CD1c-positive myeloid dendritic cell (primary cell): Measurements from ENCODE around the gene LENG1.

Experiments used
- DNase-seq: peaks from one replicate; pipeline ENCODE4 v3.0.0-alpha.2; 2016; ENCODE audit errors: extremely low spot score

LENG1 gene

DNA sequence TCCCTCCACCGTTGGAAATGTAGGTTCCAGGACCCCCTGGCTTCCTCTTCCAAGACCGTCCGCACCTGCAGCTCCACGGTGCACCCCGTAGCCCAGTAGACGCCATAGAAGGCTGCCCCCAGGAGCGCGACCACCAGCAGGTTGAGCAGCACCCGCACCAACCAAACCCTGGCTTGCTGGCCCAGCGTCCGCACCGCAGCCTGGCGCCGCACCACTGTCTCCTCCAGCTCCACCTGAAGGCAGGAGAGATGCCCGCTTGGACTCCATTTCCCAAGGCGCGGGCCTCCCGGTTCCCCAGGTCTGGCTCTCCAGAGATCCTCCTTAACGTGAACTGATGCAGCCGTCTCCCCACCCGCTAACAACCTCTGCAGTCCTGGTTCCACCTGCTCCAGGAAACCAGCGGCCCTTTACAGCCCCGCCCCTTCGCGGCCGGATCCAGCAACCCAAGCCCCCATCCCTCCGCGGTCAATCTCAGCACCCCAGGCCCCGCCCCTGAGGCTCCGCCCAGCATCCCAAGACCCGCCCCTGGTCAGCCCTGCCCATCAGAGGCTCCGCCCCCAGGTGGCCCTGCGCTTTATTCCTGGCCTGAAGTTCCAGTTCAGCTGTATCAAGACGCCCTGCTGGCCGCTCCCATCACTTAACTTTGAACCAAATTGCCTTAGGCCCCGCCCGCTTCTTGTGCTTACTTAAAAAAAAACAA is 5.0 kb upstream of the LENG1 start:
- DNase-seq, result peak; percentile 56

DNA sequence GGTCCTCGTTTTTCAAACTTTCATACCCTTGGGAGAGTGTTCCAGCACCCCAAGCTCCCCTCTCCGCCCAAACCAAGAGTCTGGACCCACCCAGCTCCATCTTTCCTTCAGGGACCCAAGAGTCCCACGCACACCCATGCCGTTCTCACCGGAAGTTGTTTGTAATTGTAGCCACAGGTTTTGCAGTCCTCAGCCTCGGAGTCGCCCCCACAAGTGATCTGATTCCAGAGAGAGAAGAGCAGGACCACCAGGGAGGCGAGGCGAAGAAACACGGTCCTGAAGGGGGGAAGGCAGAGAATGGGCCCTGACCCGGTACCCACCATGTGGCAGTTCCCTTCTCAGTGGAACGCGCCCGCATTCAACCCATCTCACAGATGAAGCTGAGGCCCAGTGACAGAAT is 3.4 kb upstream of the LENG1 start:
- DNase-seq, result no peak

DNA sequence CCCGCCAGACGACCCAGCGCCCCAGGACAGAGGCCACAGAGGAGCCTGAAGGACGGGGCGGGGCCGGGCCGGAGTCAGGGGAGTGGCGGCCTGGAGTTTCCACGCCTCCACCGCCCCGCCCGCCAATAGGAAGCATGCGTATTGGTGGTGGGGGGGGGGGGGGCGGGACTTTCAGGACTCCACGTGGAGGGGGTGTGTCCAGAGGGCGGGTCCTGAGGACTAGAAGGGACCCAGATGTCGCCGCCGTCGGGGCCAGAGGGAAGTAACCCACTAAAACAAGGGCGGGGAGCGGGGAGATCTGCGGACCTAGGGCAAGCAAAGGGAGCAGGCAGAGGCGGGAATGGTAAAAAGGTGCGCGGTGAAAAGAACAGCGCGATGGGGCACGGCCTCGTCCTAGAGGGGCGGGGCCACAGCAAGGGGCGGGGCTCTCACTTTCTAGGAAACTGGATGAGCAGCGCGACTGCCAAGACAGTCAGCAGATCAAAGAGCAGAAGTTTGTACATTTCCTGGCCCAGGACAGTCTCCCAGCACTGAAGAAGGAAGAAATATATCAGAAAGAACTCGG is 2.8 kb upstream of the LENG1 start:
- peak; percentile 91 for DNase-seq

DNA sequence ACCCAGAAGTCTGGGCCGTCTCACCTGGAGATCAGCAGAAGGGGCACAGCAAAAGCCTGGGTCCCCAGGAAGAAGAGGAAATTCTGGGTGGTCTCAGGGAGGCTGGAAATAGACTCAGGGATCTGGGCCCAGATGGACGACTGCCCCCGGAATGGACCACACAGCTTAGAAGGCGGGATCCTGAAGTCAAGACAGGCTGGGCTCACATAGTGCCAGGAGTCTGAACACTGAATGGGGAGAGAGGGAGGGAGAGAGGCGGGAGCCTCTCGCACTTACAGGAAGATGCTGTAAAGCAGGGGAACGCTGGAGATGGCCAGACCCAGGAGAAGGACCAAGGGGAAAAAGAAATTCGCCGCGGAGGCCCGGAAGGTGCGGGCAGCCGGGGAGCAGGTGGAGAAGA is 1.3 kb upstream of the LENG1 start:
- DNase-seq, result no peak

DNA sequence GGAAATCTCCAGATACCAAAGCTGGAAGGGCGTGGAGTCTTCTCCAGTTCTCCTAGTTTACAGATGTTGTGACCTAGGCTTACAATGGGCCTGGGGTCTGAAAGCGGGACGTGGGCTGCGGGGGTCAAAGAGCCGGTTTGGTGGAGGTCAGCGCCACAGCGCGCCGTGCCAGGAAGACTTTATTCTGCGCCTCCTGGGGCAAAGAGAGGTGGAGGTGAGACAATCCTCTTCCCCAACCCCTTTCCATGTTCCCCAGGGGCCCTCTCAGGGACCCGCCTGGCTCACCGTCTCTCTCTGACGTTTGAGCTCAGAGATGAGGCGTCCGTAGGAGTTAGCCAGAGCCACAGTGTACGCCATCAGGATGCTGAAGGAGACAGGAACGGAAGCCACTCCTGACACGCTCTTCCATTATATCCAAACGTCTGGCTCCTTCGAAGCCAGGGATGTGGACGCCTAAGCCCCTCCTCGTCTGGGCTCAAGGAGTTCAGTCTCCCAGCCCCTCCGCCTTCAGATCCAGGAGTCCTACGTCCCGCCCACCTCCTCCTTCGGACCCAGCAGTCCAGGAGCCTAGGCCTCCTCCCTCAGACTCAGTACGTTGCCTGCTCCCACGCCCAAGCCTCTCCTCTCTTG is 776 bp upstream of the LENG1 start:
- peak; percentile 16 for DNase-seq

DNA sequence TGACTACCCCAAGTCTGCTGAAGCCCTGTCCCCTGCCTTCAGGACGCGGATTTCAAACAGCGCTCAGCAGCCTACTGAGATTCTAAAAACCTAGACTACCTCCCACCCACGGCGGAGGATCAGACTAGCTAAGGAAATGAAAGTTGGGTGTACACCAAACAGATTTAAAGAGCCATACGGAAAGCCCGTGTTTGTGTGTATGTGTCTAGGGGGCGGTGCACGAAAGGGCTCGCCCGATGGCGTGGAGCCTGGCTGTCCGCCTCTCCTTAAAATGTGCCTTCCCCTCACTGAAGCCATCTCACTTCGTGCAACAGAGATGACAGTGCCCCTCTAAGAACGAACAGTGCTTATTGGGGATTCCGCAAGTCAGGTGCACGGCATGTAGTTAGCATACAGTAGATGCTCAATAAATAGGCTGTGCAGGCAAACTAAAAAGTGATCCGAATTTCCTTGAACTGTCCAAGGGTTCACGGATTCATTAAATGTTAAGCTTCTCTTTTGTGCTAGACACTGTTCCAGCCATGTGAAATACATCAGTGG is 639 bp downstream of the LENG1 start:
- DNase-seq, result peak; percentile 77

DNA sequence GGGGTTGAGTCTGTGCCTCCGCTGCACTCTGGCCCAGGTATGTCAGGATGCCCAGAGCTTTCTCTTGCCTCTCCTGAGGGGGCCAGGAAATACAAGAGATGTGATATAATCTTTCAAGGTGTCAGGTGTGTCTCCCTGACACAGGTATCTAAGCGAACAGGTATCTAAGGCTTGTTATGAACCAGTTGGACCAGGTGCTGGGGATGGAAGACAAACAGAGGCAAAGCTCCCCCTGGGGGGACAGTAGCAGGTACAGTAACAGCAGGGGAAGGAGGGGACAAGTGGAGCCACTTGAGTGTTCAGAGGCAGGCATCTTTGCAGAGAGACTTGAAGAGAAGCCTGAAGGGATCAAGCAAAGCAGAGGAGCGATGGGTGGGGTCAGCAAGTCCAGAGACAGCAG is 2.6 kb downstream of the LENG1 start:
- no peak for DNase-seq

DNA sequence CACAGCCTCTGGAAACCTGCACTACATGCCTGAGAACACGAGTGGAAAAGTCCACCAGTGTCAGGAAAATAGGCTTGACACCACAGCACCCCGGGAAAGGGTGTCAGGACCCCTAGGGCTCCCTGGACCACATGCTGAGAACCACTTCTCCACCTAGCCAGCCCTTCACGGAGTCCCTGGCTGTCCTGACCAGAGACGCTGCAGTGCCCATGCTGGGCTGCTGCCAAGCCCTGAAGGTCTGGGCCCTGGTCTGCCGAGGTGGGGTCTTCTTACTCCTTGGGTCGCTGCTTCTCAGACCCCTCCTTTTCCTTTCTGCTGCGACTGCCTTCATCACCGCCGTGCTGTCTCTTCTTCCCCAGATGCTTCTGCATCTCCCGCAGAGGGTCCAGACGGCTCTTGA is 3.0 kb downstream of the LENG1 start:
- no peak for DNase-seq

DNA sequence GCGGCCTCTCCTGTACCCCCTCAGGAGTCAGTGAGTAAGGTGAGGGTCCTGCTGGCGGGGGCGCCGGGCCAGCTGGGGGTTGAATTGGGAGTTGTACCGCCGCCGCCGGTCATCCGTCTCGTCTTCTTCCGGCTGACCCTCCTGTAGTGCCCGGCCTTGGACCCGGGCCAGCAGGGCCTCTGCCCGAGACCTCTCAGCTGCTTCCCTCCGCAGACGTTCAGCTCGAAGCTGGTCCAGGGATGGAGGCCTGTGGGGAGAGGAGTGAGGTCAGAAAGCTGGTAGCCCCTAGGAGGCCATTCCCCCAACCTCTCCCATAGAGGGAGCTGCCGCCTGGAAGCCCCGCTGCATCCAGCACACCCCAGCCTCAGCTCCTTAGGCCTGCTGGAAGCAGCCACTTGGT is 3.8 kb downstream of the LENG1 start:
- no peak for DNase-seq

DNA sequence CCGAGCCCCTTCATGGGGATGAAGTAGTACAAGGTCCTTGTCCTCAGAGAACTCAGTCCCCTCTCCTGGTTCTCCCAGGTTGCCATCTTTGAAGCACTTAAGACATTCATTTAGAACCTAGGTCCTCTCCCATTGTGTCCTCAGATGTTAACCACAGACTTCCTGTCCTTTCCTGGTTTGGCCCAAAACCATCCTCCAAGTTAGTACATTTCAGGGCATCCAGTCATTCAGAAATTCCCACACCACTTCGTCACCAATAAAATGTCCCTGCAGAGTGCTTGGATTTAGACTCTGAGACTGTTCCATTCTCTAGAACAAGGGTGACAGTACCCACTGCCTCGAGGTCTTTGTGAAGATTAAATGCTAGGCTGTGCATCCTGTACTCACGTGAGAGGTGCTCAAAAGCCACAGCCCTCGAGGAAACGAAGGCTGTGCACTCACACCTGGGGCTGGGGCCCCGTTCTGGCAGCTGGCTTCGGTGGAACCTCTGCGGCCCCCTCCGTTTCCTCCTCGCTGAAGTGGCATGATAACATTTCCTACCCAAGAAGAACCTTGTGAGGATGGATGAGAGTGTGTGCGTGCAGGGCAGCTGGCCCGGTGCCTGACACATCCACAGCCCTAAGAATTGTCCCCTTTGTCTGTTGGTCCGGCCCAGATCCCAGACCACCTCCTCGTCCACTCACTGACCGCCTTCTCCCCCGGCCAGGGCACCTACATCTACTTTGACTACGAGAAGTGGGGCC is 4.7 kb downstream of the LENG1 start:
- peak; percentile 28 for DNase-seq

DNA sequence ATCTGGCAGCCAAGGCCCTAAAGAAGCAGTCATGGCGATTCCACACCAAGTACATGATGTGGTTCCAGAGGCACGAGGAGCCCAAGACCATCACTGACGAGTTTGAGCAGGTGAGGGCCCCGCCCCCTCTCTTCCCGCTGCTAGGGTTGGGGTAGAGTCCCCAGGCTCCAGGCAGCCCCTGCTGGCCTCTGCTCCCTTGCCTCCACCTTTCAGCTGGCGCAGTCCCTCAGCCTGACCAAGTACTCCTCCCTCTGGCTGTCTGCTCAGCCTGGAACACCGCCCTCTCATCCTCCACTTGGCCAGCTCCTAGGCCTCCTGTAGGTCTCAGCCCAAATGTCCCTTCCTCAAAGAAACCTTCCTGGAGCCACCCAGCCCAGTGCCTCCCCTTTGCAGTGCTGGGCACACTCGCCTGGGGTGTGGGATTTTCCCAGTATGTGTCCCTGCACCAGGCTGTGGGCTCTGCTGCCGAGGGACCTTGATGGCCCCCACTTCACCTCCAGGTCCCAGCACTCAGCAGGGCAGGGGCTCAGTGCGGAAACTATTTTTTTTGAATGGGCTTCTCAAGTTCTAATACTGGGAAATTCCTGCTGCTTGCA is 5.7 kb downstream of the LENG1 start:
- DNase-seq, result no peak

DNA sequence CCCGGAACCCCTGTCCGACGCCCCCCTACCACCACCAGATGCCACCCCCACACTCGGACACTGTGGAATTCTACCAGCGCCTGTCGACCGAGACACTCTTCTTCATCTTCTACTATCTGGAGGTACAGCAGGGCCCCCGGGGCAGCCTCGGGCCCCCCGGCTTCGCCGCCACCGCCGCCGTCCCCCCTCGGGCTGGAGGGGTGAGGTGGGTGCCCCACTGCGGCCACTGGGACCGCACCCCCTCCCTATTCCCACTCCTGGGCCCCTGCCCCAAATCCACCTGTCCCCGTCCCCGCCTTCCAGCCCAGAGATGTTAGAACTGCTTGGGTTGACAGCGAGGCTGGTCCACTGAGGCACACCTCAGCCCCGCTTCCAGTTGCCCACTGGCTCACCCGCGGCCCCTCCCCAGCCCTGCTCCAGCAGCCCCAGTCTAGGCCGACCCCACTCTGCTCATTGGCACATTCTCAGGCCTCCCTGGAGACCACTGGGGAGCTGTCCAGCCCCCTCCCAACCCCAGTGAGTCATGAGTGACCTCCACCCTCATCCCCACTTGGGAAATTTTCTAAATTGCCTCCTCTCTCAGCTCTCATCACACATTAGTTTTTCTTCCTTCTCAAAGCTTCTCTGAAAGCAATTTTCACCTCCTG is 6.5 kb downstream of the LENG1 start:
- DNase-seq, result no peak

DNA sequence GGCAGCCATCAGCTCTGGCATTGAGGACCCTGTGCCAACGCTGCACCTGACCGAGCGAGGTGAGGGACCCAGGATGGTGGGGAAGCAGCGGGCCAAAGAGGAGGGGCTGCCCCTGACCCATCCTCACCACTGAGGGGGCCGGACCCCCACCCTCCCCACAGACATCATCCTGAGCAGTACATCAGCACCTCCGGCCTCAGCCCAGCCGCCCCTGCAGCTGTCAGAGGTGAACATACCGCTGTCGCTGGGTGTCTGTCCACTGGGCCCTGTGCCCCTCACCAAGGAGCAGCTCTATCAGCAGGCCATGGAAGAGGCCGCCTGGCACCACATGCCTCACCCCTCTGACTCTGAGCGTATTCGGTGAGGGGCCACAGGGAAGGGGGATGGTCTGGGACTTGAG is 7.3 kb downstream of the LENG1 start:
- DNase-seq, result no peak

DNA sequence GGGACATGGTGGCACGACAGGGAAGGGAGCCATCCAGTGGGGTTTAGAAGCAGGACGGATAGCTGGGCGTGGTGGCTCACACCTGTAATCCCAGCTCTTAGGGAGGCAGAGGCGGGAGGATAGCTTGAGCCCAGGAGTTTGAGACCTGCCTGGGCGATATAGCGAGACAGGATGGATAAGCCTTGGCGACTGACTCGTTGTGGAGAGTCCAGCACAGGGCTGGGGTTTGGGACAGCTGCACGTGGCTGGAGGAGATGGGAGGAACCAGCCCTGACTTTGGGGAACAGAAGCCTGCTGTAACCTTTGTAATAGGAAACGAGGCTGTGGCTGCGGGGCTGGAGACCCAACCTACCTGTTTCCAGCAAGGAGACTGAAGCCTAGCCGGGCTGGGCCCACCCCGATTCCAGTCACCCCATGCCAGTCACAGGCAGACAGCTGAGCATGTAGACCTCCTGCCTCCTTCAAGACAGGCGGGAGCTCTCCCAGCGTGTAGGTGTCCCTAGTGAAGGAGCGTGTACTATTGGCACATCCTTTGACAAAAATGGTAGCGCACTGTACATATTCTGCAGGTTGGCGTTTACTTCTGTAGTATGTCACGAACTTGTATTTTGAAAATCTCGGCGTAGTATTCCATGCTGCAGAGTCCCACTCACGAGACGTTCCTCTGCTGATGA is 8.0 kb downstream of the LENG1 start:
- no peak for DNase-seq

DNA sequence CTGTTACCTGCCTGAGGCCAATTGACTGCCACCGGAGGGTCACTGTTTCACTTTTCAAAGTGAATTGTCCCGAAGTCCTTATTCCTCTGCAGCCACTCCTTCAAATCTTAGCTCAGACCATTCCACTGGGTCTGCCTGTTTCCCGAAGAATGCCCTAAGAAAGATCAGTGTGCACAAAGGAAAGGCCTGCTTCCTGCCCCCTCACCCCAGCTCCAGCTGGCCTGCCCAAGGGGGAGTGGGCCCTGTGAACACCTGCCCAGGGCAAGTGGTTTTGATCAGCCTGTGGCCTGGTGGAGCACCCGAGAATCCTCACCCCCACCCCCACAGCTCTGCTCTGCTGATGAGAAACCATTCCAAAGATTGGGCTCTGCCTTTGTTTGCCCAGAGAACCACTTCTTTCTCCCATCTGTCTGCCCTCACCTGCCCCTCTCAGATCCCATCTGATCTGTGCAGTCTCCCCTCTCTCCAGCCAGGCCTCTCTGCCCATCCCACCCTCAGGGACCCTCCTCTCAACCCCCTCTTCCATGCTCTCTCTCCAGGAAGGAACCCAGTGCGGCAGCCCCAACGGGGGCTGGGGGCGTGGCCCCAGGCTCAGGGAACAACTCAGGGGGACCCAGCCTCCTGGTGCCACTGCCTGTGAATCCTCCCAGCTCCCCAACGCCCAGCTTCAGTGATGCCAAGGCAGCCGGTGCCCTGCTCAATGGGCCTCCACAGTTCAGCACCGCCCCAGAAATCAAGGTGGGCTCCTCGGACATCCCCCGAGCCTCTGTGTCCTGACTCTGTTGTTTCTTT is 10.3 kb downstream of the LENG1 start:
- DNase-seq, result no peak

DNA sequence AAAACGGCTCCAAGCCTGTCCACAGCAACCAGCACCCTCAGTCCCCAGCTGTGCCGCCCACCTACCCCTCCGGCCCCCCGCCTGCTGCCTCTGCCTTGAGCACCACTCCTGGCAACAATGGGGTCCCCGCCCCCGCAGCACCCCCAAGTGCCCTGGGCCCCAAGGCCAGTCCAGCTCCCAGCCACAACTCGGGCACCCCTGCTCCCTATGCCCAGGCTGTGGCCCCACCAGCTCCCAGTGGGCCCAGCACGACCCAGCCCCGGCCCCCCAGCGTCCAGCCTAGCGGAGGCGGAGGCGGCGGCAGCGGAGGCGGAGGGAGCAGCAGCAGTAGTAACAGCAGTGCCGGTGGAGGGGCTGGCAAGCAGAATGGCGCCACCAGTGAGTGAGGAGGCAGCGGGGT is 11.4 kb downstream of the LENG1 start:
- DNase-seq, result no peak

DNA sequence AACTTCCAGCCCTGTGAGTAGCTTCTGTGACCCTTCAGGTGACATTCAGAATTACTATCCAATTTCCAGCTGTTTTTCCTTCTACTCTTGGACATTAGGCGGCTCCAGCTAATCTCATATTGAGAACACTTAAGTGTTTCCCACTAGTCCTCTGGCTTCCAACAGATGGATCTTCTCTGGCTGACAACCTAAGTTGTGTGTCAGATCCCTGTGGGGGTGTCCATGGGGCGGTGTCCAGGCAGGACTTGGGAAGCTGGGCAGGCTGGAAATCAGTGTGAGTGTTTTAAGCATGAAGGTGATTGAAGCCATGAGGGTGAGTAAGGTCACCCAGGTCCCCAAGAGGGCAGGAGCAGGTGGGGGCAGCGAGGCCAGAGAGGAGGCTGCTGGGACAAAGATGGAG is 11.8 kb downstream of the LENG1 start:
- no peak for DNase-seq

DNA sequence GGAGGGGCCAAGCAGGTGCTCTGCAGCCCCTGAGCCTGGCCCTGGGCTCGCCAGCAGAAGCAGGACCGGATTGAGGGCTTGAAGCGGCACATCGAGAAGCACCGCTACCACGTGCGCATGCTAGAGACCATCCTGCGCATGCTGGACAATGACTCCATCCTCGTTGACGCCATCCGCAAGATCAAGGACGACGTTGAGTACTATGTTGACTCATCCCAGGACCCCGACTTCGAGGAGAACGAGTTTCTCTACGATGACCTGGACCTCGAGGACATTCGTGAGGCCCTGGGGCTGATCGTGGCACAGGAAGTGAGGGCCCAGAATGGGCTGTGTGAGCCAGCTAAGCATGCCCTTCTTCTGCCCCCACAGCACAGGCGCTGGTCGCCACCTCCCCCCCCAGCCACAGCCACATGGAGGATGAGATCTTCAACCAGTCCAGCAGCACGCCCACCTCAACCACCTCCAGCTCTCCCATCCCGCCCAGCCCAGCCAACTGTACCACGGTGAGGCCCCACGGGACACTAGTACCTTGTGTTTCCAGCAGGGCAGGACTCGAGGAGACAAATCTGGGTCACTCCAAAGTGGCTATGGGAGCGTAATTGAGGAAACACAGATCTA is 13.9 kb downstream of the LENG1 start:
- DNase-seq, result no peak

DNA sequence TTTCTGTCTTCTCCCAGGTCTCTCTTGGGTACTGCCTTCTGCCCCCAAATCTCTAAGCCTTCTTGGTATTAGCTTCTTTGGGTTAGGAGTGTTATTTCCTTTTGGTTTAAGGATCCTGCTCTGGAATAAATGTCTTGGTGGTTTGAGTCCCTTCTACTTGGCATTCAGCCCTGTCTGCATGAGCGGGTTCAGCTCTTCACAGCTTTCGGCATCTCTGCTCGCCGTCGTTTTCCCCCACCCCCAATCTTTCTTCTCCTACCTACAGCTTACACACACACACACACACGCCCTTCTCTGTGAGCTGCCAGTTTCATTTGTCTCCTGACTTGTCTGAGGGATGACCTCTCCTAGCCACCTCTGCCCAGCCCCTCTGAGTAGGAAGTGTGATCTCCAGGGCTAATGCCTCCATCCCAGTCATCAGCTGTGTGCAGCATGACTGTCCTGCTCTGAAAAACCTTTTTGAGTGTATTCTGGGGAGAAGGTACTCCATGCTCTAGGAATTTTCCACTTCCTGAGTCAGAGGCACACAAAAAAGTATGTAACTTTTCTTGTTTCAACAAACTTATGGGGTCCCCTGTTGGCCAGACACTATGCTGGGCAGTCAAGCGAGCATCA is 17.2 kb downstream of the LENG1 start:
- DNase-seq, result no peak
